ENCODE measurements around the gene MYZAP.

- TF ChIP-seq CTCF (conservative IDR thresholded peaks at IDR 0.05; ENCODE audit: low read depth, low read length) (no peak), EZH2 (IDR thresholded peaks at IDR 0.05; ENCODE audit: borderline replicate concordance, low read depth, low read length, poor library complexity, severe bottlenecking) (no peak)
Observed at GRCh38 chr15:57708047-57708446, 116.3 kb downstream of the MYZAP start.
